ENCODE data around the gene FBN1.

FBN1 gene

DNA sequence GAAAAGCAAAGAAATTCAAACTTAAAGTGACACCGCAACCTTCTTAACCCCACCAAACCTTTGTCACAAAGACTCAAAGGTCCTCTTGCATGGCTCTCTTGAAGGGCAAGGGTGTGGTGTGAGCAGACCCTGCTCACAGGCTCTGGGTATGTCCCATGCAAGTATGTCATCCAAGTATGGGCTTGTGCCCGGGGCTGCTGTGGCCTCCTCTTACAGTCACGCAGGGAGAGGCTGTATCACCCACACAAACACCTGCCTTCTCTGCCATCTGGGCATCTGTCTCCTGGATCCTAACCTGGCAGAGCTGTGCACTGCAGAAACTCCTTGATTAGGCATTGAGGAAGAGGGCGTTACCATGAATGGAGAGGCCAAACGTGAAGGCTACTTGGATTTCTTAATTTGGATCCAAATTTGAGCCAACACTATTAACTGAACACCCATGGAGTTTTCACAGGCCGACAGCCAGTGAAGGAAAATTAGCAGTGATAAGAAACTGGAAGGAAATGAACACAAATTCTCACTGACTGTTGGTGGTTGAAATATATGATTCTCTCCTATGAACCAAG lies 167.6 kb downstream of the FBN1 start:
- in situ Hi-C loops (cut with MboI; ENCODE audit: low sequenced_read_pairs): no loop called here

DNA sequence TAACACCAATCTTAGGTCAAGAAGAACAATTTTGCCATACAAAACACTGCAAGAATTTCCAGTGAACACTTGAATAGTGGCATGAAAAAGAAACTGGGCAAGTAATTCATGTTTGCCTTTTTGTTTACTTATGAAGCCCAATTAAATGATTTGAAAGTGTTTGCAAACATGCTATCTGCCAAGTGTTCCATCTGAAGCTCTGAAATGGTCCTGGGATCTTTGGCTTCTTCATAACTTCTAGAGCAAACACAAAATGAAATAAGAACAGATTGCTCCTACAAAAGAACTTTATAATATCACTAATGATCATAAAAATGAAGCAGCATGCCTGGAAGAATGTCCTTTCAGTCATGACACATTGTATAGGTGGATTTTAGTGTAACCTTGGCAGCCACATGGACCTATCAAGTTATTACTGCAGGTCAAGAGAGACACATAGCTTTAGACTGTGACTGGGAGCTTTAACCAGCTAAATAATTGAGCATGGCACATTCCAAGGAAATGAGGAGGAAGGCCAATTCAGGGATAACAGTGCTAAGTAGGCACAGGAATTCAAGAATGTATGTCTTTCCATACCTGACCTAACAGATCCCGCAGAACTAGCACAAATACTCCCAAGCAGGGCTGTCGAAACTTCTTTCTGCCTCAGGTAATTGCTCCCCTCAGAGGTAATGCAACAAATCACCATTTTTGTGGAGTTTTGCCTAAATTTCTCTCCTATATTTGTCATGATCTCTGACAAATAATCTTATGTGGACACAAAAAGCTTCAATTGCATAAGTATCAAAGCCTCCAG lies 169.7 kb downstream of the FBN1 start:
- in situ Hi-C loops (cut with MboI; ENCODE audit: low sequenced_read_pairs): no loop called here

GRCh38 chr15:48473667-48474066 lies 171.8 kb downstream of the FBN1 start:
- in situ Hi-C loops (cut with MboI; ENCODE audit: low sequenced_read_pairs): no loop called here

GRCh38 chr15:48472756-48473155 lies 172.8 kb downstream of the FBN1 start:
- in situ Hi-C loops (cut with MboI; ENCODE audit: low sequenced_read_pairs): no loop called here

DNA sequence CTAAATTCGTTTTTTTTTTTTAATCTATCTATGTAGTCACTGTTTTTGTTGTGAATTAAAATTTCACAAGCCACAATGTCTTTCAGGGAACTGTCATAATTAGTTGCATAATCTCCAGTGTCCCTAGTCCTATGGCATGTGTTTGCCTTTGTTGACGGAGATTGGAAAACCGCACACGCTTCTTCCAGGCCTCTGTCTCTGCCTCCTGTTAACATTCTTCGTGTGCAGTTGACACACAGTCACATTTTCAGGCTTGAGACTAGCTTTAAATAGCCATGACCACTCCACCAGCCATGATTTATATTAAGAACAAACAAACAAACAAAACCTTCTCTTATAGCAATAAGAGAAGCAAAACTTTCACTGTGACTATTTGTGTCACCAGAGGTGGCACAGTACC lies 174.4 kb downstream of the FBN1 start:
- in situ Hi-C loops (cut with MboI; ENCODE audit: low sequenced_read_pairs): no loop called here

- in situ Hi-C loops (cut with MboI; ENCODE audit: low sequenced_read_pairs): no loop called here
Measured at GRCh38 chr15:48470096-48470495, 175.4 kb downstream of the FBN1 start.

DNA sequence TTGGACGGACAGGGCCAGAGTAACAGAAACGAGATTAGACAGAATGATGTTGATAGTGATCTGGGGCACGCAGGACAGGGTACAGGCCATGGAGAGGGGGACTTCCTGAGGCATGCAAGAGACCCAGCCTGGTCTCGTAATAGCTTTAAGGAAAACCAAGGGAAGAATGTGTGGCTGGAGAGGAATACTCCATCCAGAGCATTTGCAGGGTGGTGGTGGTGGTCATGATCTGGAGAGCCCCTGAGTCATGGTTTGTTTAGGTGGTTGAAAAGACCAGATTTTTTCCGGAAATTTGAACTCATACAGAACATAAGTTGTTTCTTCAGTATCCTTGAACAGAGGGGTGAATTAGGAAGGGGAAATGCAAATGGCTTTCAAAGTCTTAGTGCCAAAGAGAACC lies 175.8 kb downstream of the FBN1 start:
- in situ Hi-C loops (cut with MboI; ENCODE audit: low sequenced_read_pairs): no loop called here

GRCh38 chr15:48469271-48469670 lies 176.2 kb downstream of the FBN1 start:
- in situ Hi-C loops (cut with MboI; ENCODE audit: low sequenced_read_pairs): no loop called here

- in situ Hi-C loops (cut with MboI; ENCODE audit: low sequenced_read_pairs): no loop called here
Measured at GRCh38 chr15:48467801-48468200, 177.7 kb downstream of the FBN1 start.

DNA sequence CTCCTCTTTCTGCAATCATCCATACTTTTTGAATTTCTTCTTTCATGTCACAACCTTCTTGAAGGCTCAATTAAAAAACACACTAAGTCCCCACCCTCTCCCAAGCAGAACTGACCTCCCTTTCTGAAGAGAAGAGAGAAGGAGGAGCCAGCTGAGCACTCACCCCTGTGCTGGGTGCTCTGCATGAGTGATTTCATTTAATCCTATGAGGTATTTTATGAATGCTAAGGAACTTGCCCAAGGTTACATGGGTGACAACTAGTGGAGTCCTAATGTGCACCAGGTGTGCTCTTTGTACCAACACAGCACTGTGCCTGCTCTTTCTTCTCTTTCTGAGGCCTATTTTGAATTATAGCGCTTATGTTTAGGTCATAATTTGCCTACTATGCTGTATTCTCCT lies 178.7 kb downstream of the FBN1 start:
- in situ Hi-C loops (cut with MboI; ENCODE audit: low sequenced_read_pairs): no loop called here

- in situ Hi-C loops (cut with MboI; ENCODE audit: low sequenced_read_pairs): no loop called here
Measured at GRCh38 chr15:48466079-48466478, 179.4 kb downstream of the FBN1 start.

- in situ Hi-C loops (cut with MboI; ENCODE audit: low sequenced_read_pairs): no loop called here
Measured at GRCh38 chr15:48465410-48465809, 180.1 kb downstream of the FBN1 start.

DNA sequence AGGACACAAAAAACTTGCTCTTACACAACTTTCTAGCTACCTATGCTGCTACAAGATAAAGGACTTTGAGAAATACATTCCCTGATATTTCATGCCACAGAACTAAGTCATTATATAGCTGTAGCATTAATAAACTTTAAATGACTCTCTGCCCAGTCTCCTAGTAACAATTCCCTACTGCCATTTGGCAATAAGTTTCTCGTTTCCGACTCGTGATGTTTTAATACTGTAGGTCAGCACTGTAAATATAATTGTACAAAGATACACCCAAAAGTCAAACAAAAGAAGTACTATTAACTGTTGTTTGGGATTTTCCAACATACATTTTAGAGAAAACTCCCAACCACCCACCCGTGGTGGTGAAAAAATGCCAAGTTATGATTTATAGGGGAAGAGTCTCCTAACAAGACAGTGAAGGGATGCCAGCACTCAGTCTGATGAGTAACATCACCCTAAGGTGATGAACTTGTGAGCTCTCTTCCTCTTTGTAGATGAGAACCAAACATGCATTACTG lies 182.1 kb downstream of the FBN1 start:
- in situ Hi-C loops (cut with MboI; ENCODE audit: low sequenced_read_pairs): no loop called here

DNA sequence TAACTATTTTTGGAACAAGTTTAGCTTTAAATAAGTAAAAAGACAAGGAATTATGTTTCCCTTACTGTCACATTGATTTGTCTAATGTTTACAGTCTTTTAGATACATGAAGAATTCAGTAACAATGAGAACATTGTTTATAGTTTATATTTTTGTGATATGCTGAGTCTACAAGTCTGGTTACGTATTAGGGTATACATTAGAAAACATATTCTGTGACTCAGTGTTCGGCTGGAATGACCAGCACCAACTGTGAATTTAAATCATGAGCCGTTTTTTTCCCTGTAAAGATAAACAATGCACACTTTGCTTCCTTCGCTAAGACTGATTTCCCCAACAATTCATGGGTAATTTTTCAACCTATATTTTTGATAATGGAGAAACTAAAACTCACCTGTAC lies 182.8 kb downstream of the FBN1 start:
- in situ Hi-C loops (cut with MboI; ENCODE audit: low sequenced_read_pairs): no loop called here

DNA sequence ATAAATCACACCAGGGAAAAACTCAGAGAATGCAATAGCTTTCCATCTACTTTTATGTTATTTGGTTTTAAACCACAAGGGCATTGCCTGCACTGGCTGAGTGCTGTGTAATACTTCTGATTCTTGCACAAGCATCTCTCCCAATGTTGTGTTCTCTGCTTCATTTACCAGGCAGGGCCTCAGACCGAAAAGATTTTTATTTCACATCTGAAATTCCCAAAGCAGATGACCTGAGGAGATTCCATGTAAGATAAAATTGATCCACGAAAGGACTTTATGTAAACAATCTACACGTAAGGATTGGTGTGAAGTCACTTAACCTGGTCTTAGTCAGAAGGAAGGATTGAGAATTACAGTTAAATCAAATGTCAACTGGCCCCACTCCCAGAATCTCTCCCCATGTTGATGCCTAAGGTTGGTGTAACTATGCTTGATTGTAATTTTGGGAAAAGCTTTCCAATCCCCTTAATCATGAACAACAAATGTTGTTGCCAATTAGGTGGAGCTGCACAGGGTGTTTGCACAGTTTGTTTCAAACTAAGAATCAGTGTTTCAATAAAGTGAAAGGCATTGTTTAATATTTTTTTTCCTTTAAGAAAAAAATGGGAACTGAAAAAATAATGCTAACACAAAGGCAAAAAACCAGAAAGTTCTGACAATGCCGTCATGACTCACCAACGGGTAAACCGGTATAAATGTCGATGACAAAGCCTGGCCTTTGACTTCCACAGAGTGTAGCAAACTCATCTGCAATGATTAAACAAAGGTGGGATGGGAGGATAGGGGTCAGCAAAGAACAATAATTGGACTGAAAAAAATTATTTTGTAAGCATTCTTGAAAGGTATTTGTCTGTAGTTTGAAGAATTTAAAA lies 185.7 kb downstream of the FBN1 start:
- in situ Hi-C loops (cut with MboI; ENCODE audit: low sequenced_read_pairs): no loop called here

DNA sequence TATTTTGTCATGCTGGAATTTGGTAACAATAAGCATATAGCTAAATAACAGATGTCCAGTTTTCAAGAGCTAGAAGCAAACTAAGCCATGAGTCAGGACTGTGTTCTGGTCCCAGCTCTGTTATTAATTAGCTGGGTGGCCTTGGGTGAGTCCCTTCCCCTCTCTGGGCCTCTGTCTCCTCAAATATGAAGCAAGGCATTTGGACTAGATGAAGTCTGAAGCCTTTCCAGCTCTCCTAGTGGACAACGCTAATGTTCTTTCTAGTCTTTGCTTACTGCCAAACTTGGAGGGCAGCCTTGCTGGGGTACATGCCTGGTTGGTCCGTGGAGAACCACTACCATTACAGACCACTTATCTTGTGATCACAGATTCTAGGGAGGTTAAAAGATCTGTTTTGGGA lies 186.6 kb downstream of the FBN1 start:
- in situ Hi-C loops (cut with MboI; ENCODE audit: low sequenced_read_pairs): no loop called here

DNA sequence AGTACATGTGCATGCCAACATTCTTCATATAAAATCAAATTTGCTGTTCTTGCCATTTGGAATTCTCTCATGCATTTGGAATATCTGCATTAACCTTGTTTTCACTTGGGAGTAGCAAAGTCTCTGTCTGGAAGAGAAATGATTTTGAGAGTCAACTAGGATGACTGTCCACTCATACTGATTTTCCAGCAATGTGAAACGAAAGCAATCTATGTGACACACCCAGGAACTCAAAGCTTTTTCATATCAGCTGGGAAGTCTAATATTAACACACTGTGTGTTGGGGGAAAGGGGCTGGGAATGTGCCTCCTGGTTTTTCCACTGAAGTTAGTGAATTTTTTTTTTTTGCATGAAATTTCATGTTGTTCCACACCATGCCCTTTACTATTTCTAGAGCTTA lies 189.4 kb downstream of the FBN1 start:
- in situ Hi-C loops (cut with MboI; ENCODE audit: low sequenced_read_pairs): no loop called here

GRCh38 chr15:48451736-48452135 lies 193.8 kb downstream of the FBN1 start:
- in situ Hi-C loops (cut with MboI; ENCODE audit: low sequenced_read_pairs): no loop called here

GRCh38 chr15:48451241-48451640 lies 194.3 kb downstream of the FBN1 start:
- in situ Hi-C loops (cut with MboI; ENCODE audit: low sequenced_read_pairs): no loop called here

DNA sequence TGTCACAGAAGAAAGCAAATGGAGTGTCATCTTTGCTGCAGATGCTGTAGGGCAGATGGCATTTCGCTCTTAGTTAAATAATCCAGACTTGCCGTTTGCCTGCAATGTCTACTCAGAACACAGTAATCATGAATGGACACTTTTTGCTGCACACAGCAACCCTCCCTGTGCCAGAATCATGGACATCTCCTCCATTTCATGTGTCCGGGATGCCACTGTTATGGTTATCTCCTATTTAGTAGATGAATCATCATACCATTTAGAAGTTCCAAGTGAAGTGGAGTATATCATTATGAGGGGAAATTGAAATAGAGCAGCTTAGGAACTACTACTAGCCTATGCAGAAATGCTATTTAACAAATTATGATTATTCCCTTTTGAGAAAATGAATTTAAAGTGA lies 195.8 kb downstream of the FBN1 start:
- in situ Hi-C loops (cut with MboI; ENCODE audit: low sequenced_read_pairs): no loop called here

DNA sequence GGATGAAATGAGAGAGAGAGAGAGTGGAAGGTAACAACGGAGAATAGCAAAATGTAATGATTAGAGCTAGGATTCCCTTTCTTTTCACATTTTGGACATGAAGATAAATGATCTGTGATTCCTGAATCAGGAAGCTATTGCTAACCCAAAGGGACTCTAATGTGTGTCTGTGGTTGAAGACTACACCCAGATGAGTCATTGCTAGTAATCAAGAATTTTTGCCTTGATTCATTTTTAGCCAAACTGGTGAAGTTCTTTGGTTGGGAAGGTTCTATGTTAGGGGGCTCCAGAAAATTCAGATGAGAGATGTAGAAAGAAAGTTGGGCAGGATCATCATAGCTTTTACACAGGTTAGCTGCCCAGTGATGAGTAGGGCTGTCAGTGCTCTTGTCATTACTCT lies 197.9 kb downstream of the FBN1 start:
- in situ Hi-C loops (cut with MboI; ENCODE audit: low sequenced_read_pairs): no loop called here

DNA sequence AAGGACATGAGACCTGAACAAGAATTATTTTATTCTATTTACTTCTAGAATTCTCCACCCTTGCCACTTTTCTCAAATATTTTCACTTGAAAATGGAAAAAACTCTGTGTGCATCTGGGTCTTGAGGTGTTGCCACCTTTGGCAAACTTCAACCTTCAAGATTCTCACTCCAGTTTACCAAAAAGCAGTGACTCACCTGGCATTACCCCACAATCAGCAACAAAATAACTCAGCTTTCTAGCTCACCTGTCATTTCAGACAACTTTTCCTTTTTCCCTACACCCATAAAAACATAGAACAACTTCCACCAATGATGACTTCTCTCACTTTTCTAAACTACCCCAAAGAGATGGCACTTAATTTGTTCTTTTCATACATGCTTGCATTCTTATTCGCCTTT lies 198.5 kb downstream of the FBN1 start:
- in situ Hi-C loops (cut with MboI; ENCODE audit: low sequenced_read_pairs): no loop called here

All from hTERT RPE-1 (cell line).